Suprapubic skin (tissue), 4 donors: ENCODE results near the gene NEK6. TPM values are rescaled to one million over a fixed set of nuclear protein-coding genes. Genes with fewer than 3 reads are reported as not detected.

Source experiments
- DNase-seq, 2 donors: peaks; one replicate each; pipeline ENCODE4 v3.0.0-alpha.2; 2019; ENCODE audit warnings: low spot score in 2 of 2
- H3K27ac ChIP-seq: fragments of 200-600 bp; sonication (generic); one replicate; pipeline ENCODE4 v1.5.1; 2019
- H3K27me3 ChIP-seq: fragments of 200-600 bp; sonication (generic); one replicate; pipeline ENCODE4 v1.5.1; 2019
- H3K36me3 ChIP-seq: fragments of 200-600 bp; sonication (generic); one replicate; pipeline ENCODE4 v1.5.1; 2019
- H3K4me1 ChIP-seq: fragments of 200-600 bp; sonication (generic); one replicate; pipeline ENCODE4 v1.5.1; 2019
- H3K4me3 ChIP-seq: fragments of 200-600 bp; sonication (generic); one replicate; pipeline ENCODE4 v1.5.1; 2019; ENCODE audit warnings: mild to moderate bottlenecking
- H3K9me3 ChIP-seq: fragments of 200-600 bp; sonication (generic); one replicate; pipeline ENCODE4 v1.5.1; 2019
- EP300 ChIP-seq: sonication (generic); formaldehyde crosslinking; IDR thresholded peaks from one replicate; pipeline ENCODE4 v1.6.1; 2017; ENCODE audit warnings: antibody characterized with exemption
- POLR2A ChIP-seq, 2 donors: fragments of 450-650 bp; IDR thresholded peaks; one replicate each; pipeline ENCODE4 v1.6.1; 2017; ENCODE audit warnings: antibody characterized with exemption in 2 of 2, mild to moderate bottlenecking in 2 of 2, moderate library complexity in 2 of 2
- POLR2AphosphoS5 ChIP-seq, 3 donors: sonication (generic); formaldehyde crosslinking; IDR thresholded peaks; one replicate each; pipeline ENCODE4 v1.6.1; 2017; ENCODE audit warnings: antibody characterized with exemption in 3 of 3
- WGBS: methylation state at CpG from one replicate; pipeline ENCODE4 v1.1.5; 2018; 5-methylcytosine and 5-hydroxymethylcytosine counted together
- total RNA-seq, 4 donors: library from RNA; depleted of rRNA; stranded (reverse); fragments of >200 nt; gene quantifications; one replicate each; pipeline ENCODE4 v1.1.0, GENCODE V29; 2016
- TF ChIP-seq, protein P1 (sequence below), 2 donors: fragments of 200-600 bp in 1 of 2; fragments of 450-650 bp in 1 of 2; sonication (generic) in 1 of 2; IDR thresholded peaks; one replicate each; pipeline ENCODE4 v1.5.1; 2016 to 2019; ENCODE audit warnings: antibody characterized with exemption in 2 of 2, mild to moderate bottlenecking in 1 of 2, moderate library complexity in 1 of 2

The NEK6 gene
- total RNA-seq, 4 donors from 2014 or later: 5.4 to 17.5 (median 10.6) TPM

- Histone ChIP-seq H3K27ac (peak overlapping the region; percentile 91), H3K9me3 (no peaks in the 10 kb centered on the region), H3K36me3 (no peaks in the 10 kb centered on the region), H3K27me3 (no peaks in the 10 kb centered on the region), H3K4me3 (peak overlapping the region; percentile 80), H3K4me1 (peaks cover 38% of the 10 kb centered on the region)
- TF ChIP-seq POLR2A (IDR thresholded peaks at IDR 0.05): no peak
- no peak for TF ChIP-seq POLR2AphosphoS5 (IDR thresholded peaks at IDR 0.05)
- TF ChIP-seq, protein P1, sequence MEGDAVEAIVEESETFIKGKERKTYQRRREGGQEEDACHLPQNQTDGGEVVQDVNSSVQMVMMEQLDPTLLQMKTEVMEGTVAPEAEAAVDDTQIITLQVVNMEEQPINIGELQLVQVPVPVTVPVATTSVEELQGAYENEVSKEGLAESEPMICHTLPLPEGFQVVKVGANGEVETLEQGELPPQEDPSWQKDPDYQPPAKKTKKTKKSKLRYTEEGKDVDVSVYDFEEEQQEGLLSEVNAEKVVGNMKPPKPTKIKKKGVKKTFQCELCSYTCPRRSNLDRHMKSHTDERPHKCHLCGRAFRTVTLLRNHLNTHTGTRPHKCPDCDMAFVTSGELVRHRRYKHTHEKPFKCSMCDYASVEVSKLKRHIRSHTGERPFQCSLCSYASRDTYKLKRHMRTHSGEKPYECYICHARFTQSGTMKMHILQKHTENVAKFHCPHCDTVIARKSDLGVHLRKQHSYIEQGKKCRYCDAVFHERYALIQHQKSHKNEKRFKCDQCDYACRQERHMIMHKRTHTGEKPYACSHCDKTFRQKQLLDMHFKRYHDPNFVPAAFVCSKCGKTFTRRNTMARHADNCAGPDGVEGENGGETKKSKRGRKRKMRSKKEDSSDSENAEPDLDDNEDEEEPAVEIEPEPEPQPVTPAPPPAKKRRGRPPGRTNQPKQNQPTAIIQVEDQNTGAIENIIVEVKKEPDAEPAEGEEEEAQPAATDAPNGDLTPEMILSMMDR (IDR thresholded peaks at IDR 0.05): no peak
- TF ChIP-seq EP300: no peak
- 65% methylated on average over 15 of the region's 31 CpGs for WGBS
- DNase-seq: no peak
These were observed 492 bp upstream of the NEK6 start for GRCh38 chr9:124257070-124257843.

DNA sequence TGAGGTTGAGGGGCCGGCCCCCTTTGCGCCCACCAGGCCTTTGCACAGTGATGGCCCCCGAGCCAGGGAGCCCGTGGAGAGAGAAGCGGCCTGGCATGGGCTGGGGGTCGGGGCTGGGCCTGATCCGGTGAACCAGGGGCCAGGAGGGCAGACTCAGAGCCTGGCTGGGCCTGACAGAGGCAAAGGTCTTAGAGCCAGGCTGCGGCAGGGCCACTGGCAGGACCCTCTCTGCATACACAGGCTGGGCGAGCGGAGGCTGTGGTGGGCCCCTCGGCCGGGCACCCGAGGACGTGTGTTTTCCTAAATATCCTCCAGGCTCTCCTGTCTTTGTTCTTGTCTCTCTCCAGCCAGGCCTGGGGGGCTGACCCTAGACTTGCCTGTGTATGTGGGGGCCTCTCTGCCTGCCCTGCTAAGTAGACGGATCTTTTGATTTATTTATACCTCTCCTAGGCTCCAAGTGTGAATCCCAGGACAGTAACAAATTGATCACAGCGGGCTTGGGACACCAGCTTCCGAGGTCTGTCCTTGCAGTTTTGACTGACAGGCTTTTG lies 933 bp downstream of the NEK6 start:
- TF ChIP-seq POLR2AphosphoS5 (IDR thresholded peaks at IDR 0.05) (no peak), POLR2A (IDR thresholded peaks at IDR 0.05) (no peak), EP300 (no peak)
- TF ChIP-seq, protein P1 (IDR thresholded peaks at IDR 0.05): no peak
- WGBS: 5% methylated on average over 16 of the region's 17 CpGs
- peak overlapping the region; percentile 80 for H3K4me3 ChIP-seq
- peak overlapping the region; percentile 91 for H3K27ac ChIP-seq
- no peaks in the 10 kb centered on the region for H3K36me3 ChIP-seq
- no peaks in the 10 kb centered on the region for H3K27me3 ChIP-seq
- H3K4me1 ChIP-seq: peaks cover 50% of the 10 kb centered on the region
- H3K9me3 ChIP-seq: no peaks in the 10 kb centered on the region
- DNase-seq: no peak

DNA sequence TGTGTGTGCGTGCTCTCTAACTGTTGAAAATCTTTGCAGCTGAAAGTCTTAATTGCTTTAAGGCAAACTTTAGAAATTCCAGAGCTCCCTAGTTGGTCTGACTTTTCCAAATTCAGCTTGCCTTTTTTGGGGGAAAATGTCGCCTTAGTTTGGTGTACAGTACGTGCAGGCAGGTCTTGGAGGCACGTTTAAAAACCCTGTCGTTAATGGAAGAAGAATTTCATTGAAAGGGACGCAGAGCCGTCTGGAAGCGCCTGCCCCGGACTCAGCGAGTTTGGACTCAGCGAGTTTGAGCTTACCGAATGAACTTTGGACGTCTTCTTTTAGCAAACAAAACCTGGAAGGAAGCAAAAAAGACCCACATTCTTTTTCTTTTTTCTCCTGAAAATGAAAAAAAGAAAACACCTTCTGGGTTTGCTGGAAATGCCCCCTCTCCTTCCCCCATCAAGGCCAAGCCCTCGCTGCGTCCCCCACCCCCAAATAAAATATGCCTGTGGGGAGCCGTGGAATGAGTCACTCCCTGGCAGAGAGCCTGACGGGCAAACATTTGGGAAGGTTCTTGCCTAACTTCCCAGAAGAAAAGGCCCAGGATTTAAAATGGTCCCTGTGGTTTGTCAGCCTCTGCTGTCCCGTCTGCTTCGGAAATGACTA lies 1.5 kb downstream of the NEK6 start:
- Histone ChIP-seq H3K27me3 (no peaks in the 10 kb centered on the region), H3K4me1 (peaks cover 56% of the 10 kb centered on the region), H3K4me3 (peak overlapping the region; percentile 80), H3K9me3 (no peaks in the 10 kb centered on the region), H3K36me3 (no peaks in the 10 kb centered on the region), H3K27ac (peak overlapping the region; percentile 91)
- no peak for DNase-seq
- TF ChIP-seq EP300 (no peak), POLR2AphosphoS5 (IDR thresholded peaks at IDR 0.05) (no peak), POLR2A (IDR thresholded peaks at IDR 0.05) (no peak)
- TF ChIP-seq, protein P1 (IDR thresholded peaks at IDR 0.05): no peak
- WGBS: 8% methylated on average over 19 of the region's 19 CpGs

DNA sequence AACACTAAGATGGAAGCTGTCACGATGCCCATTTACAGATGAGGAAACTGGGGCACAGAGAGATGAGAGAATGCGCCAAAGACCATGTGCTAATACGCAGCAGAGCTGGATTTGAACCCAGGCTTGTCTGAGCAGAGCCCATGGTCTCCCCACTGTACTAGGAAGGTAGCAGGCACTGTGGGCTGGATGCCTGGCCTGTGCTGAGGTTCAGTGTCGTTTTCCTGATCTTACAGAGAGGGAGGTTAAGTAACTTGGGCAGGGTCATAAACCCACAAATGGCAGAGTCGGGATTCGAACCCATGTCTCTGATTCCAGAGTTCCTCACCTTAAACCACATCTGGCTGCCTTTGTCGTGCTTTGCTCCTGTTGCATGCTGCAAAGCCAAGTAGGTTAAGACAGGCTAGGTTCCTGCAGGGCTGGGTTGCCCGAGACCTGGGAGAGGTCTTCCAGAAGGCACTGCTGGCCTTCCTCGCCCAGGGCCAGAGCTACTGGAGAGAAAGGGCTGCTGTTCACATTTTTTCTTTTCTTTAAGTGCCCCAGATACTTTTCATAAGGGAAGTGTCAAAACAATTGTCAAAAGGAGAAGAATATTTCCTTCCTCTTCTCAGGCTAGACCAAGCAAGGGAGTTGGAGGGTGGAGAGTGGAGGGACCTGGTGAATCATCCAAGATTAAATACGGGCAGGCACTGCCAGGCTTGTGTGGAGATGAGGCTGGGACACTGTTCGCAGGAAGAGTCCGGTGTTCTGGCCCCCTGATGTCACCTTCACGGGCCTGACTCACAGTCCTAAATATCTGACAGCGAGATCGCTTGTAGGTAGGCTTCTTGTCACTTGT lies 3.2 kb downstream of the NEK6 start:
- DNase-seq: no peak
- peak overlapping the region; percentile 91 for H3K27ac ChIP-seq
- H3K27me3 ChIP-seq: no peaks in the 10 kb centered on the region
- H3K9me3 ChIP-seq: no peaks in the 10 kb centered on the region
- TF ChIP-seq, protein P1 (IDR thresholded peaks at IDR 0.05): no peak
- TF ChIP-seq EP300: no peak
- no peak for TF ChIP-seq POLR2AphosphoS5 (IDR thresholded peaks at IDR 0.05)
- TF ChIP-seq POLR2A (IDR thresholded peaks at IDR 0.05): no peak
- 63% methylated on average over 15 of the region's 15 CpGs for WGBS
- peak overlapping the region; percentile 8 for H3K4me3 ChIP-seq
- peaks cover 60% of the 10 kb centered on the region for H3K4me1 ChIP-seq
- no peaks in the 10 kb centered on the region for H3K36me3 ChIP-seq
